GM18951 (cell line): ENCODE measurements around the gene FRMD4A.

Experiments
- POLR2A ChIP-seq: IDR thresholded peaks from 4 replicates; pipeline ENCODE4 v1.6.1; 2011; ENCODE audit warnings: mild to moderate bottlenecking; ENCODE audit not compliant: insufficient read length, insufficient read depth; ENCODE audit errors: extremely low read depth
- in situ Hi-C: fragments of 300-500 bp; cut with MboI; formaldehyde crosslinking; loops from one replicate; pipeline ENCODE4 v1.12.0; 2022; ENCODE audit warnings: low sequenced_read_pairs, mixed read lengths, inconsistent platforms; ENCODE audit not compliant: unreplicated experiment

The FRMD4A gene

DNA sequence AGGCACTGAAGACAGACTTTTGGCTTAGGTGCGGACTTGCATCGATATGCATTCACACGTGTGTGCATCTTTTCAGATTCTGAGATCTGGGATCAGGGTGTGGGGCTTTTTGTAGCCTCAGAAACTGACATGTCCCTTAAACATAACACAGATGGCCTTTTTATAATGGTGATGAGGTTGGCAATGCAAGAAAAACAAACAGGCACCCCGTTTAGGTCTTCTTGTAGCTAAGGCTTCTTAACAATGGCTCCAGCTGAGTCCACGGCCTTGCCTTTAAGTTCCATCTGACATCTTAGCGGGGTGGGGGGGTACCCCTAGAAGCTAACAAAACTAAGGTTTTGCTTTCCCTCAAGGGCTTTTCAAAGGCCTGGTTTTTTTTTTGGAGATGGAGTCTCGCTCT is 597.7 kb downstream of the FRMD4A start:
- in situ Hi-C loops: no loop called here
- no peak for TF ChIP-seq POLR2A

DNA sequence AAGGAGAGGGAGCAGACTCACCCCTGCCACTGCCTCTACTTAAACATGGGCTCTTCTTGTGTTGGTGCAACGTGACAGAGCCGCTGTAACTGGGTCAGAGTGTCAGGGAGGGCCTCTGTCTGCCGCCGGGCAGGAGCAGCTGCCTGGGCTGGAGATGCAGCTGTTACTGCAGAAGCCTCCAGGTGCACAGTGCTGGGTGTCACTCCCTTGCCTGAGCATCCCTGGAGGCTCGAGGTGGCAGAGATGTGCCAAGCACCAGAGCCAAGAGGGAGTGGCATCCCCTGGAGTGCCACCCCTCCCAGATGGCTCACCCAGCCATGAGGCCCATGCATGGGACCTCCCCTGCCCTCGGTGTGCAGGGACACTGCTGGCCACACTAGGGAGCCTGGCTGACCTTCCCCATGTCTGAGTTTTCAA is 598.3 kb downstream of the FRMD4A start:
- in situ Hi-C loops: no loop called here
- no peak for TF ChIP-seq POLR2A

DNA sequence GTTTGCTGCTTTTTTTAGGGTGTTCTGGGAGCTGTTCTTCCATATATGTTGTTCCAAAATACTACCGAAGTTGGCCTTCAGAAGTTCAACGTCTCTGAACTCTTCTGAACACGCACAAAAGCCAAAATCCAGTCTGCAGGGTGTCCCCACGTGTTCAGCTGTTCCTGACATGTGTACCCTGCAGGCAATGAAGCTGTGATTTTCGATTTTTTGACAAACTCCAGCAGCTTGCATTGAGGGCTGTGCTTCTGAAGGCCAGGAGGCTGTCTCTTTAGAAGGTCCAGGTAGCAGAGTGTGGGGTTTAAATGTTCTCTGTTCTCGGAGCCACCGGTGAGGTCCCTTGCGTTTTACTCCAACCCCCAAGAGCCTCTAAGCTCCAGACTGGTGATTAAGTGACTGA is 598.9 kb downstream of the FRMD4A start:
- in situ Hi-C loops: no loop called here
- no peak for TF ChIP-seq POLR2A

DNA sequence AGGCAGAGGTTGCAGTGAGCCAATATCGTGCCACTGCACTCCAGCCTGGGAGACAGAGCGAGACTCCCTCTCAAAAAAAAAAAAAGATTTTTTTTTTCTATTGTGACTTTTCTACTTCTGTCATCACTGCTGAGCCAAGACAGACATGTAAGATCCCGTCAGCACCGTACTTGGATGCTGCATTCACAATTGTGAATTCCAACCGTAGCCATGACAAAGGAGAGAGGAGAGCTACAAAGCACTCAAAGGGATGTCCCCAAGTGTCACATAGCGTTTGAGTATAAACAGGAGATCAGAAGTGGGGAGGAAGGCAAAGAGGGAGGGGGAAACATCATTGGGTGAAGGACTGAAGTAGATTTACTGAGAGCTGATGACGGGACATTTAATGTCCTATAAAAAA is 599.8 kb downstream of the FRMD4A start:
- no peak for TF ChIP-seq POLR2A
- in situ Hi-C loops: no loop called here

- in situ Hi-C loops: no loop called here
- TF ChIP-seq POLR2A: no peak
These were observed 600.4 kb downstream of the FRMD4A start for GRCh38 chr10:13730306-13730652.

- in situ Hi-C loops: no loop called here
- no peak for TF ChIP-seq POLR2A
These were observed 601.0 kb downstream of the FRMD4A start for GRCh38 chr10:13729586-13730305.

GRCh38 chr10:13728898-13729535 is 601.7 kb downstream of the FRMD4A start:
- TF ChIP-seq POLR2A: no peak
- in situ Hi-C loops: no loop called here

DNA sequence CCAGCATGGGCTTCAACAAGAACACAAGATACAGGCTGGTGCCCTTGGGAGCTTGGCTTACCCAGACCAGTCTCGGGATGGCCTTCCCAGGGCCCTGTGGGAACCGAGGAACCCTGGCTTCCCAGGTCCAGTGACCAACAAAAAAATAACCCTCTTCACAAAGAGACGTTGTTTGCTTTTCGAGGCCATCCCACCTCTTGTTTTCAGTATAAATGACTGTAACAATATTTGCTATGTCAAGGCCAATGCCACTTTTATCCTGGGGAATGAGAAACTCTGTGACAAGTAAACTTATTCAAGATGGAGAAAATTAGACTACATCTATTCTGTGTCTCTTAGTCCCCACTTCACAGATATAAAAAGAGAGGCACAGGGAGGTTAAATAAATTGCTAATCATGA is 605.1 kb downstream of the FRMD4A start:
- in situ Hi-C loops: no loop called here
- TF ChIP-seq POLR2A: no peak

DNA sequence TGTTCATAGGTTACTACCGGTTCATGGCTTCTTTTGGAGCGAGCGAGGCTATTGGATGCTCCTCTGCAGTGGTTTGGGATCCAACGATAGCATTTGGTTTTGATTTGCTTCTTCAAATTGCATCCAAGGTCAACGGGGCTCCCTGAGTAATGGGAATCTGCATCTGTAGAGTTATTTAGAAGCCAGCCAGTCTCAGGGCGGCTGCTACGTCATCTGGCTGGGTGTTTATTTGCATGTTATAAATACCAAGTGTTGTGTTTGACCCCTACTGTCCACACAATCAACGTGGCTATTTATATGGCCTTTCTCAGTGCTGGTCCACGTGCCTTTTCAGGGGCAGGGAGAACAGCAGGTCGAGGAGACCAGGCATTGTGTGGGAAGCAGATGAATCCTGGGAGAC is 606.2 kb downstream of the FRMD4A start:
- in situ Hi-C loops: no loop called here
- TF ChIP-seq POLR2A: no peak

DNA sequence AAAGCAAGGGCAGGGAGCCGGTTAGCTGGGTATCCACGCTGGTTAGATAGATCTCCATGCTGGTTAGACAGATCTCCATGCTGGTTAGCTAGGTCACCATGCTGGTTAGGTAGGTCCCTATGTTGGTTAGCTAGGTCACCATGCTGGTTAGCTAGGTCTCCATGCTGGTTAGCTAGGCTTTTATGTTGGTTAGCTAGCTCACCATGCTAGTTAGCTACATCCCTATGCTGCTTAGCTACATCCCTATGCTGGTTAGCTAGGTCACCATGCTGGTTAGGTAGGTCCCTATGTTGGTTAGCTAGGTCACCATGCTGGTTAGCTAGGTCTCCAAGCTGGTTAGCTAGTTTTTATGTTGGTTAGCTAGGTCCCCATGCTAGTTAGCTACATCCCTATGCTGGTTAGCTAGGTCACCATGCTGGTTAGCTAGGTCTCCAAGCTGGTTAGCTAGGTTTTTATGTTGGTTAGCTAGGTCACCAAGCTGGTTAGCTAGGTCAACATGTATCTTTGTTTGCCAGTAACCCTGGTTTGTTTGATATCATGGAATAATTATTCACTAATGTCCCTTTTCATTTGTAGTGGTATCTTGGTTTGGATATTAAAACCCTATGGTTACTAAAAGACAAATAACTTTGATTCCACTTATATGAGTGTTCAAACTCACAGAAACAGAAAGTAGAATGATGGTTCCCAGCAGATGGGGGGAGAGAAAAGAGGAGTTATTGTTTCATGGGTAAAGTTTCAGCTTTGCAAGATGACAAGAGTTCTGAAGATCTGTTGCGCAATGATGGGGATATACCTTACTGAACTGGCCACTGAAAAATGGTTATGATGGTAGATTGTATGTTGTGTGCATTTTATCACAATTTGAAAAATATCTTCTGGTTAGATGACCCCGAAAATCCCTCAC is 607.7 kb downstream of the FRMD4A start:
- in situ Hi-C loops: no loop called here

GRCh38 chr10:13721486-13721885 is 609.2 kb downstream of the FRMD4A start:
- no peak for TF ChIP-seq POLR2A
- in situ Hi-C loops: no loop called here

More for the DNA sequence above, 607.7 kb downstream of the FRMD4A start:
- TF ChIP-seq POLR2A: no peak

DNA sequence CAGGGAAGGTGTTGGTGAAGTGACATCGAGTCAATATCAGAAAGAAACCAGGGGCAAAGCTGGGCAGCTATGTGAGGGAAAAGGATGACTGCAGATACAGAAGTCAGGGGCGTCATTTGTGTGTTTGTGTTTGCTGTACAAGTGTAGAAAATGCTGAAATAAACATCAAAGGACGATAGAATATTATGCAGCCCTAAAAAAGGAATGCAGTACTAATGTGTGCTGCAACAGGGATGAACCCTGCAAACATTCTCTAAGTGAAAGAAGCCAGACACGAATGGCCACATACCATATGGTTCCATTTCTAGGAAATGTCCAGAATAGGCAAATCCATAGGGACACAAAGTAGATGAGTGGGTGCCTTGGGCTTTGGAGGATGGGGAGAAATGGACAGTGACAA is 610.0 kb downstream of the FRMD4A start:
- in situ Hi-C loops: no loop called here
- no peak for TF ChIP-seq POLR2A

- in situ Hi-C loops: no loop called here
These were observed 611.3 kb downstream of the FRMD4A start for GRCh38 chr10:13719425-13719824.

More at GRCh38 chr10:13719425-13719824, 611.3 kb downstream of the FRMD4A start:
- TF ChIP-seq POLR2A: no peak
